Mammary epithelial cell (primary cell): Measurements from ENCODE around the gene DAB2IP.

Experiments used
- EZH2 ChIP-seq: IDR thresholded peaks from 2 replicates; pipeline ENCODE4 v1.6.1; 2012; ENCODE audit warnings: low read length, inconsistent platforms, borderline replicate concordance
- TF ChIP-seq, protein P1 (sequence below), 2 donors: IDR thresholded peaks in 1 of 2; conservative IDR thresholded peaks in 1 of 2; 2 replicates each; pipeline ENCODE4 v1.5.1; 2011 to 2012; ENCODE audit warnings: inconsistent platforms in 2 of 2, low read length in 2 of 2, mild to moderate bottlenecking in 2 of 2, control low read depth in 1 of 2, low read depth in 1 of 2; ENCODE audit not compliant: insufficient read depth in 1 of 2; ENCODE audit errors: extremely low read depth in 1 of 2

DNA sequence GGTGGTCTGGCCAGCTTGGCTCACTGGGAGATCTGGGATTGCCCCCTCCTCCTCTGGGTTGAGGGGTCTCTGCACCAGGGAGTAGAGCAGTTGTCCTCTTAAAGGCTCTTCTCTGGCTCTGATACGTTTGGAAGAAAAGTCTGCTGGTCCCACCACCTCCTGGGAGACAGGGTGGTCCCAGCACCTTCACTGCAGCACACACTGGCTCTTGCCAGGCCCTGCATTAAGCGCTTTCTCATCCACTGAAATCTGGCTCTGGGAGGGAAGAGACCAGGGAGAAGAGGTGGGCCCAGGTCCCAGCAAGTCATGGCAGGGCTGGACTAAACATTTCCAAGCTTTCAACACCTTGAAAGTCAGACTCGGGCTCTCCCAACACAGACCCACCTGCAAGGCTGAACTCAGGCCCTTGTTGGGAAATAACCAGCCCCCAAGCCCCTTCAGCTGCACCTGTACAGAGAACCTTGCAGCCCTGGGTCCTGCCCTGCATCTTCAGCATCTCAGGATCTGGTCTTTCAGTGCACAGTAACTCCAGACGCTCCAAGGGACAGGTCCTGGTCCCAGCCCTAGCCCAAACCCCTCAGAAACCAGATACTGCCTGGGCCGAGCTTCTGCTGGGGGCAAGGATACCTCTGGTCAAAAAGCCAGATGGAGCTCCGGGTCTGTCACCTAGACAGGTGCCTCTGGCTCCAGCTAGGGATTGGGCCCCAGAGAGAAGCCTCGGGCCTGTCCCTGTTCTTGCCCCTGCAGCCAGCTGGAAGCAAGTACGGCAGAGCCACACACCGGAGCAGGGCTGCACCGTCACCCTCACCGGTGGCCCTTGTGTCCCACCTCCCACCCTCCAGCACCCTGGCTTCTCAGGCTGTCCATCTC lies 134.5 kb downstream of the DAB2IP start:
- TF ChIP-seq, protein P1, sequence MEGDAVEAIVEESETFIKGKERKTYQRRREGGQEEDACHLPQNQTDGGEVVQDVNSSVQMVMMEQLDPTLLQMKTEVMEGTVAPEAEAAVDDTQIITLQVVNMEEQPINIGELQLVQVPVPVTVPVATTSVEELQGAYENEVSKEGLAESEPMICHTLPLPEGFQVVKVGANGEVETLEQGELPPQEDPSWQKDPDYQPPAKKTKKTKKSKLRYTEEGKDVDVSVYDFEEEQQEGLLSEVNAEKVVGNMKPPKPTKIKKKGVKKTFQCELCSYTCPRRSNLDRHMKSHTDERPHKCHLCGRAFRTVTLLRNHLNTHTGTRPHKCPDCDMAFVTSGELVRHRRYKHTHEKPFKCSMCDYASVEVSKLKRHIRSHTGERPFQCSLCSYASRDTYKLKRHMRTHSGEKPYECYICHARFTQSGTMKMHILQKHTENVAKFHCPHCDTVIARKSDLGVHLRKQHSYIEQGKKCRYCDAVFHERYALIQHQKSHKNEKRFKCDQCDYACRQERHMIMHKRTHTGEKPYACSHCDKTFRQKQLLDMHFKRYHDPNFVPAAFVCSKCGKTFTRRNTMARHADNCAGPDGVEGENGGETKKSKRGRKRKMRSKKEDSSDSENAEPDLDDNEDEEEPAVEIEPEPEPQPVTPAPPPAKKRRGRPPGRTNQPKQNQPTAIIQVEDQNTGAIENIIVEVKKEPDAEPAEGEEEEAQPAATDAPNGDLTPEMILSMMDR (conservative IDR thresholded peaks at IDR 0.05 in 1 of 2, IDR thresholded peaks at IDR 0.05 in 1 of 2; ENCODE audit: extremely low read depth in 1 of 2, insufficient read depth in 1 of 2, low read depth in 1 of 2, low read length in 2 of 2) = no peak
- TF ChIP-seq EZH2 = no peak
